22Rv1 (cell line): ENCODE results near the gene SUPT3H.

Source experiments
- H3K27ac ChIP-seq: fragments of 450-650 bp; 2 replicates; pipeline ENCODE4 v1.5.1; 2017
- ZFX ChIP-seq: fragments of 450-650 bp; IDR thresholded peaks from 2 replicates; pipeline ENCODE4 v1.6.1; 2017; ENCODE audit warnings: antibody characterized with exemption, borderline replicate concordance
- TF ChIP-seq, protein P1 (sequence below): fragments of 450-650 bp; IDR thresholded peaks from 2 replicates; pipeline ENCODE4 v1.5.1; 2017; ENCODE audit warnings: mild to moderate bottlenecking

SUPT3H gene

GRCh38 chr6:45132059-45132458 lies 245.7 kb downstream of the SUPT3H start:
- no peak overlapping the region for H3K27ac ChIP-seq
- TF ChIP-seq ZFX = no peak
- TF ChIP-seq, protein P1, sequence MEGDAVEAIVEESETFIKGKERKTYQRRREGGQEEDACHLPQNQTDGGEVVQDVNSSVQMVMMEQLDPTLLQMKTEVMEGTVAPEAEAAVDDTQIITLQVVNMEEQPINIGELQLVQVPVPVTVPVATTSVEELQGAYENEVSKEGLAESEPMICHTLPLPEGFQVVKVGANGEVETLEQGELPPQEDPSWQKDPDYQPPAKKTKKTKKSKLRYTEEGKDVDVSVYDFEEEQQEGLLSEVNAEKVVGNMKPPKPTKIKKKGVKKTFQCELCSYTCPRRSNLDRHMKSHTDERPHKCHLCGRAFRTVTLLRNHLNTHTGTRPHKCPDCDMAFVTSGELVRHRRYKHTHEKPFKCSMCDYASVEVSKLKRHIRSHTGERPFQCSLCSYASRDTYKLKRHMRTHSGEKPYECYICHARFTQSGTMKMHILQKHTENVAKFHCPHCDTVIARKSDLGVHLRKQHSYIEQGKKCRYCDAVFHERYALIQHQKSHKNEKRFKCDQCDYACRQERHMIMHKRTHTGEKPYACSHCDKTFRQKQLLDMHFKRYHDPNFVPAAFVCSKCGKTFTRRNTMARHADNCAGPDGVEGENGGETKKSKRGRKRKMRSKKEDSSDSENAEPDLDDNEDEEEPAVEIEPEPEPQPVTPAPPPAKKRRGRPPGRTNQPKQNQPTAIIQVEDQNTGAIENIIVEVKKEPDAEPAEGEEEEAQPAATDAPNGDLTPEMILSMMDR = no peak

DNA sequence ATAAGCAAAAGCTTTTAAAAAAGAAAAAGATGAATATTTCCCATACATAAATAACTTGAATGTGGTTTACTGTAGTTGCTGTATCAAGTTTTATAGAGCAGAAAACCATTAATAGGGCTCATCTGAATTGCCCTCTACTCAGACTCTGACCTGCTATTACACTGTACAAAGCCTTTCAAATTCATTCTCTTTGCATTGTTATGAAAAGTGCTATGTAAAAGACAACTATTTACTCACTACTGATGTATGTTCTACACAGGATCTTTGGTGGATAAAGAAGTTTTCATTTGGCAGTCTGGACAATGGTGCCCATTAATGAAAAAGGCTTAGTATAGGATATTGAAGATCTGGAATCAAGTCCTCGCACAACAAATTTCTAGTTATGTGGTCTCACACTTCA lies 248.7 kb downstream of the SUPT3H start:
- H3K27ac ChIP-seq = no peak overlapping the region
- TF ChIP-seq, protein P1 = no peak
- no peak for TF ChIP-seq ZFX

DNA sequence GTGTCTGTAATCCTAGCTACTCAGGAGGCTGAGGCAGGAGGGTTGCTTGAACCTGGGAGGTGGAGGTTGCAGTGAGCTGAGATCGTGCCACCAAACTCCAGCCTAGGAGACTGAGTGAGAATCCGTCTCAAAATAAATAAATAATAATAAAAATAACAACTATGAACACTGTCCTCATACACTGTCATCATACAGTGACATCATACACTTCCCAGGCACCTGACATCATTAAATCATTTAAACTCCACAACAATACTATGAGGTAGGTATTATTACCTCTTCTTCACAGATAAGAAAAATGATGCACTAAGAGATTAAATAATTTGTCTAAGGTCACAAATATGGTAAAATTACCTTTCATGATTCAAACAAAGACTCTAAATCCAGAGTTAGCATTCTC lies 250.5 kb downstream of the SUPT3H start:
- no peak for TF ChIP-seq ZFX
- TF ChIP-seq, protein P1 = no peak
- no peak overlapping the region for H3K27ac ChIP-seq

DNA sequence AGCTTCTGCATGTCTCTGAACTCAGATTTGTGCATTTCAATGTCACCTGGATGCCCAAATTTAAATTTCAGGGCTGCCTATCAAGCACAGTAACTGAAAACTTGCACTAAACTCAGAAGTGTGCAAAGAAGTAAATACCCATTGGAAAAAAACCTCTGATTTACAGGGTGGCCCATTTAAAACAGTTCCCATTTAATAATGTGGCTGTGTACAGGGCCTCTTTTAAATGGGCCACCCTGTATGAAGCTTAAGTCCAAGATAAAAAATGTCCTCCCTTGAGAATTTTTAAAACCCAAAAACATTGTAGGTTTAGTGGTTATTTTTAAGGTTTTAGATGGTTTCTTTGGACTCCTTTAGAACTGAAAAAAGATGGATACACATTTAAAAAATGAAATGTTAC lies 251.7 kb downstream of the SUPT3H start:
- H3K27ac ChIP-seq = no peak overlapping the region
- TF ChIP-seq, protein P1 = no peak

- TF ChIP-seq, protein P1 = no peak
- no peak for TF ChIP-seq ZFX
- no peak overlapping the region for H3K27ac ChIP-seq
These were observed 254.7 kb downstream of the SUPT3H start for GRCh38 chr6:45123023-45123422.

- TF ChIP-seq, protein P1 = no peak
- TF ChIP-seq ZFX = no peak
- no peak overlapping the region for H3K27ac ChIP-seq
These were observed 259.0 kb downstream of the SUPT3H start for GRCh38 chr6:45118754-45119153.

DNA sequence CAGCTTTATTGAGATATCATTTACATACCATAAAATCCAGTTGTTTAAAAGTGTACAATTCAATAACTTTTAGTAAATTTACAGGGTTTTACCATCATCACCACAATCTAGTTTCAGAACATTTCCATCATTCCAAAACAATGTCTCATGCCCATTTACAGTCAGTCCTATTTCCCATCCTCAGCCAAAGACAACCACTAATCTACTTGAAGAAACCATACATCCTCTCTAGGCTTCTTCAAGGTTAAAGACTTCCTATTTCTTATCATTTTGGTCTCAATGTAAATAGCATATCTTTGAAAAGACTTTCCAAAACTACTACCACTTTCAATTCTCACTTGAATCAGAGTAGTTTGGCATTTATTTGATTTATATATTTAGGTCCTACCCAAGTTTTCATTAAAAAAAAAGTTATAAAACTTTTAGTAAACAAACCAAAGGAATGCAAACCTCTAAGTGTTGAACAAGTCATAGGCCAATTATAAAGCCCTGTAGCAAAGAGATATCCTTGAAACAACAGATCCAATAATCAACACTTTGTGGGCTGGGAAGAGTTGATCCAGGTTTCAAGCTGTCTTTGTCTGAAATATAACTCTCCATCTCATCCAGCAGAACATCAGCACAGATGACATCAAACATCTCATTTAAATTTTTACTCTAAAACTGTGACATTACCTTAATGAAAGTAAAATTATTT lies 260.9 kb downstream of the SUPT3H start:
- no peak overlapping the region for H3K27ac ChIP-seq
- no peak for TF ChIP-seq ZFX

DNA sequence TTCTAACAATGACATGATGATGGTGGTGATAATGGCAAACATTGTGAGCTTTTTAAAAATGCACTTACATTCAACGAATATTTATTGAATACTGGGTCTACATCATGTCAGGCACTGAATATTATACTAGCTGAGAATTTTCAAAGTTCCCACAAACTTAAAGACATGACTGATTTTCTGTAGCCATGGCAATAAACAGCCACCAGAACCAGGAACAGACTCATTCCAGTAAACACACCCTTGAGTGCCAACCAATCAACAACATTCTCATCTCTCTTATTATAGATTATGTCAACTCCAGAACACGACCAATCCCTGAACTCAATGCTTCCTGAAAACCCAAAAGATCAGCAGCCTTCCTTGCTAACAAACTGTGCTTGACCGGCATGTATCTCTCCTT lies 262.0 kb downstream of the SUPT3H start:
- no peak overlapping the region for H3K27ac ChIP-seq
- TF ChIP-seq ZFX = no peak
- TF ChIP-seq, protein P1 = no peak
